HL-60 (cell line): ENCODE data around the gene NF2.

Experiments
- GABPA ChIP-seq: IDR thresholded peaks from 2 replicates; pipeline ENCODE4 v1.6.1; 2012; ENCODE audit warnings: low read depth
- POLR2AphosphoS5 ChIP-seq: IDR thresholded peaks from 2 replicates; pipeline ENCODE4 v1.6.1; 2012; ENCODE audit warnings: low read depth
- TF ChIP-seq, protein P1 (sequence below): IDR thresholded peaks from one replicate; pipeline ENCODE4 v1.5.1; 2011; ENCODE audit warnings: low read length, control low read depth, inconsistent platforms; ENCODE audit not compliant: insufficient read depth
- TF ChIP-seq, protein P2 (sequence below): IDR thresholded peaks from 2 replicates; pipeline ENCODE4 v1.6.1; 2012; ENCODE audit warnings: low read depth; ENCODE audit not compliant: insufficient replicate concordance

DNA sequence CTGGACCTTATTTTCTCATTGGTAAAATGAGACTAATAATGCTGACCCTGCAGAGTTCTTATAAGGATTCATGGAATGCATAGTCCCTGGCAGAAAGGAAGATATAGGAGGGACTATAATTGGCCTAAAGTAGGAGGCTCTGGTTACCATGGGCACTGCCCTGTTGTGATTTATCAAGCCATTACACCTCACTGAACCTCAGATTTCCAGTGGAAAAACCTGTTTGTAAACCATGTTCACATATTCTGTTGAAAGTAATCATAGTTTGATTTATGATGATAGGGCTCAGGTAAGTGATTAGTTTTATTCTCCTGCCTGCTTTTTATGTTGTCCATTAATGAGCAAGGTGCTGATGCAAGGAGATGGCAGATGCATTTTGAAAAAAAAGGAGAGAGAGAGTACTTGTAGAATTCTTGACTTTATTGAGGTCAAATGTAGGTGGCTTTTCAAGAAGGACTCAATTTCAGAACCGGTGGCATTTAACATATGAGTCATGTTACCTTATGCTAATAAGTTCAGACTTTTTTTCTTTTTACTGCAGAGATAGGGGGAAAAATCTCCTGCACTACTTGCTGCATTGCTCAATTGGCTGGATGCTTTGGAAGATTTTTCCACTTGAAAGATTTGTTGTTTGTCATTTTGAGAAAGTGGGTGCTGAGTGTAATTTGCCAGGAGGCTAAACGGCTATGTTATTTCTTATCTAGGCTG, 14.6 kb downstream of the NF2 start:
- TF ChIP-seq, protein P1, sequence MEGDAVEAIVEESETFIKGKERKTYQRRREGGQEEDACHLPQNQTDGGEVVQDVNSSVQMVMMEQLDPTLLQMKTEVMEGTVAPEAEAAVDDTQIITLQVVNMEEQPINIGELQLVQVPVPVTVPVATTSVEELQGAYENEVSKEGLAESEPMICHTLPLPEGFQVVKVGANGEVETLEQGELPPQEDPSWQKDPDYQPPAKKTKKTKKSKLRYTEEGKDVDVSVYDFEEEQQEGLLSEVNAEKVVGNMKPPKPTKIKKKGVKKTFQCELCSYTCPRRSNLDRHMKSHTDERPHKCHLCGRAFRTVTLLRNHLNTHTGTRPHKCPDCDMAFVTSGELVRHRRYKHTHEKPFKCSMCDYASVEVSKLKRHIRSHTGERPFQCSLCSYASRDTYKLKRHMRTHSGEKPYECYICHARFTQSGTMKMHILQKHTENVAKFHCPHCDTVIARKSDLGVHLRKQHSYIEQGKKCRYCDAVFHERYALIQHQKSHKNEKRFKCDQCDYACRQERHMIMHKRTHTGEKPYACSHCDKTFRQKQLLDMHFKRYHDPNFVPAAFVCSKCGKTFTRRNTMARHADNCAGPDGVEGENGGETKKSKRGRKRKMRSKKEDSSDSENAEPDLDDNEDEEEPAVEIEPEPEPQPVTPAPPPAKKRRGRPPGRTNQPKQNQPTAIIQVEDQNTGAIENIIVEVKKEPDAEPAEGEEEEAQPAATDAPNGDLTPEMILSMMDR = no peak
- TF ChIP-seq, protein P2, sequence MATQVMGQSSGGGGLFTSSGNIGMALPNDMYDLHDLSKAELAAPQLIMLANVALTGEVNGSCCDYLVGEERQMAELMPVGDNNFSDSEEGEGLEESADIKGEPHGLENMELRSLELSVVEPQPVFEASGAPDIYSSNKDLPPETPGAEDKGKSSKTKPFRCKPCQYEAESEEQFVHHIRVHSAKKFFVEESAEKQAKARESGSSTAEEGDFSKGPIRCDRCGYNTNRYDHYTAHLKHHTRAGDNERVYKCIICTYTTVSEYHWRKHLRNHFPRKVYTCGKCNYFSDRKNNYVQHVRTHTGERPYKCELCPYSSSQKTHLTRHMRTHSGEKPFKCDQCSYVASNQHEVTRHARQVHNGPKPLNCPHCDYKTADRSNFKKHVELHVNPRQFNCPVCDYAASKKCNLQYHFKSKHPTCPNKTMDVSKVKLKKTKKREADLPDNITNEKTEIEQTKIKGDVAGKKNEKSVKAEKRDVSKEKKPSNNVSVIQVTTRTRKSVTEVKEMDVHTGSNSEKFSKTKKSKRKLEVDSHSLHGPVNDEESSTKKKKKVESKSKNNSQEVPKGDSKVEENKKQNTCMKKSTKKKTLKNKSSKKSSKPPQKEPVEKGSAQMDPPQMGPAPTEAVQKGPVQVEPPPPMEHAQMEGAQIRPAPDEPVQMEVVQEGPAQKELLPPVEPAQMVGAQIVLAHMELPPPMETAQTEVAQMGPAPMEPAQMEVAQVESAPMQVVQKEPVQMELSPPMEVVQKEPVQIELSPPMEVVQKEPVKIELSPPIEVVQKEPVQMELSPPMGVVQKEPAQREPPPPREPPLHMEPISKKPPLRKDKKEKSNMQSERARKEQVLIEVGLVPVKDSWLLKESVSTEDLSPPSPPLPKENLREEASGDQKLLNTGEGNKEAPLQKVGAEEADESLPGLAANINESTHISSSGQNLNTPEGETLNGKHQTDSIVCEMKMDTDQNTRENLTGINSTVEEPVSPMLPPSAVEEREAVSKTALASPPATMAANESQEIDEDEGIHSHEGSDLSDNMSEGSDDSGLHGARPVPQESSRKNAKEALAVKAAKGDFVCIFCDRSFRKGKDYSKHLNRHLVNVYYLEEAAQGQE = no peak
- TF ChIP-seq POLR2AphosphoS5 = no peak
- no peak for TF ChIP-seq GABPA
